Tibial nerve (tissue), 3 donors: ENCODE data around the gene GNAQ.

Experiments
- CTCF ChIP-seq, 5 experiments: fragments of 200-600 bp in 3 of 5; fragments of 450-650 bp in 2 of 5; sonication (generic) in 3 of 5; IDR thresholded peaks; one replicate each; pipeline ENCODE4 v1.5.1; 2016 to 2019; ENCODE audit warnings: antibody characterized with exemption in 5 of 5, mild to moderate bottlenecking in 3 of 5, moderate library complexity in 2 of 5
- POLR2A ChIP-seq, 2 donors: fragments of 450-650 bp; IDR thresholded peaks; one replicate each; pipeline ENCODE4 v1.6.1; 2017; ENCODE audit warnings: antibody characterized with exemption in 2 of 2, mild to moderate bottlenecking in 2 of 2, moderate library complexity in 2 of 2

GRCh38 chr9:77864211-77864889 is 167.3 kb downstream of the GNAQ start:
- TF ChIP-seq CTCF (IDR thresholded peaks at IDR 0.05) (no peak), POLR2A (IDR thresholded peaks at IDR 0.05) (no peak)
